GM21447 (cell line): ENCODE results near the gene SVOPL.

Source experiments
- ATAC-seq: cut with Tn5 transposase; IDR thresholded peaks from one replicate; pipeline ENCODE4 v1.9.1; 2021; ENCODE audit not compliant: unreplicated experiment

Gene SVOPL

DNA sequence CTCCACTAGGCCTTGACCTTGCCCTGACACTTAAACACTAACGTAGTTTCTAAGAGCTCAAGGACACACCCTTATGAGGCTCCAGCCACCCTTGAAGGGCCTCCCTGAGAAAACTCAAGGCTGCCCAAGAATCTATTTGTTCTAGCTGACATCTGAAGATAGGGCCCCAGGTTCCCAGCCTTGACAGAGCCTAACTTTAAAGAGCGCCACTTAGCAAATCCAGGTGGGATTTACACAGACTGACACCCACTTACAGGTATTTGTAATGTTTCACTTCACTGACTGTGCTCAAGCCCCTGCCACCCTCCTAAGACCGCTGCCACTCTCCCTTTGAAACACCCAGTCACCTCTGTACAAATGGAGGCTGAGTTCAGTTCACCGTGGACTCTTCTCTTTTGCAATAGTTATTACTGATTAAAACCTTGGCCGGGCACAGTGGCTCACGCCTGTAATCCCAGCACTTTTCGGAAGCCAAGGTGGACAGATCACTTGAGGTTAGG is 90.4 kb downstream of the SVOPL start:
- no peak for ATAC-seq

DNA sequence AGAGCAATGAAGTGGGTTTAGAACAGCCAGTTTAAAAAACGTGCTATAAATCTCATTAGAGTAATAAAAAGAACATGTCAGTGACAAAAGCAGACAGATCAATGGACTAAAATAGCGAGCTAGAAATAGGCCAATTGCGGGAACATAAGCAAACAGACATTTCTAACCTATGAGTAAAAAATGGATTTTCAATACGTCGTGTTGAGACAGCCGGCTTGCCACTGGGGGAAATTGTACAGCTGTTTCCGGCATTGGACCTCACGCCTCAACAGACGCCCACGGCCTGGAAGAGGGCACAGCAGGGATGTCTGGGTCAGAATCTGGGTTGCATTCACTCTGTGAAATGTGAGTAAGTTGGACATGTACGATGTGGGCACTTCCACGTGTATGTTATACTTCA is 92.9 kb downstream of the SVOPL start:
- ATAC-seq = no peak

DNA sequence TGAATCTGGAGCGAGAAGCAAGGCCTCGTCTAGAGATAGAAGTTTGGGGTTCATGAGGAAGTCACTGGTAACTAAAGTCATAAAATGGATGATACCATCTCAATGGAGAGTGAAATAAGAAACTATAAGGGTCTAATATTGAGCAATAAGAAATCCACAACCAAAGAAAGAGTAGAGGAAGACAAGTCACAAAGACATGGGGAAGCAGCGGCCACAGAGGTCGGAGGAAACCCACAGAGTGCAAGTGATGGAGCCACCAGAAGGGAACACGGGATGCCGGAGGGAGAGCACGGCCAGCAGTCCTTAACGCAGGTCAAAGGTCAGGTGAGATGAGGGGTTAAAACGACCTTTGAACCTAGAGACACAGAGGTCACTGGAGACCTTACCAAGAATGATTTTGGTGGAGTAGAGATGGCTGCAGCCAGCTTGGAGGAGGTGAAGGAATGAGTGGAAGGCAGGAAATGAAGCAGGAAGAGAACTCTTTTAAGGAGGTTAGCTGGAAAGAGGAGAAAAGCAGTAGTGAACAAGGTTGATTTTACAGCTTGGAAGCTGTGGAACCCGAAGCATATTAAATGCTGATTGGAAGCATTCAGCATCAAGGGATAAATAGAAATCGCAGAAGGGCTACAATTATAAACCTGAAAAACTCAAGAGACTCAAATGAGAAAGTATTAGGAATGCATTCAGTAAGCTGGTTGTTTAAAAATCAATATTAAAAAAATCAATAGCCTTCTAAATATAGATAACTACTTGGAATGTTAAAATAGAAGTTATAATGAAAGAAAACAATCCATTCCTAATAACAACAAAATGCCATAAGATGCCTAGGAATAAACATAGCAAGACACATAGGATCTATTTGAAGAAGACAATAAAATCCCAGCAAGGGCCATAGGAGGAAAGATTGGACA is 93.7 kb downstream of the SVOPL start:
- ATAC-seq = no peak

DNA sequence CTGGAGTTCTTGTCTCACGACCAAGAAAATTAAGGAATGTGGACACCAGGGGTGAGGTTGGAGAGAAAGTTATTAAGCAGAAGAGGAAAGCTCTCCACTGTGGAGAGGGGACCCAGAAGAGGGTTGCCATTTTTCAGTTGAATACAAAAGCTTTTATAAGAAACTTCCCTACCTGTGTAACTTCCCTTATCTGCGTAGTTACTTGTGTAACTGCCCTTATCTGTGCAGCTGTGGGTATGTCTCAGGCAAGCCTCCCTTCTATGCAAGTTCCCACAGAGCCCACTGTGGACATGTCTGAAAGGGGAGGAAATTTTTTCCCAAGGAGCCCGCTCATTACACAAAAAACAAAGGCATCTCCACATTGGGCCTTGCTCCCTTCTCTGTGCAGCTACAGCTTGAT is 94.9 kb downstream of the SVOPL start:
- no peak for ATAC-seq

DNA sequence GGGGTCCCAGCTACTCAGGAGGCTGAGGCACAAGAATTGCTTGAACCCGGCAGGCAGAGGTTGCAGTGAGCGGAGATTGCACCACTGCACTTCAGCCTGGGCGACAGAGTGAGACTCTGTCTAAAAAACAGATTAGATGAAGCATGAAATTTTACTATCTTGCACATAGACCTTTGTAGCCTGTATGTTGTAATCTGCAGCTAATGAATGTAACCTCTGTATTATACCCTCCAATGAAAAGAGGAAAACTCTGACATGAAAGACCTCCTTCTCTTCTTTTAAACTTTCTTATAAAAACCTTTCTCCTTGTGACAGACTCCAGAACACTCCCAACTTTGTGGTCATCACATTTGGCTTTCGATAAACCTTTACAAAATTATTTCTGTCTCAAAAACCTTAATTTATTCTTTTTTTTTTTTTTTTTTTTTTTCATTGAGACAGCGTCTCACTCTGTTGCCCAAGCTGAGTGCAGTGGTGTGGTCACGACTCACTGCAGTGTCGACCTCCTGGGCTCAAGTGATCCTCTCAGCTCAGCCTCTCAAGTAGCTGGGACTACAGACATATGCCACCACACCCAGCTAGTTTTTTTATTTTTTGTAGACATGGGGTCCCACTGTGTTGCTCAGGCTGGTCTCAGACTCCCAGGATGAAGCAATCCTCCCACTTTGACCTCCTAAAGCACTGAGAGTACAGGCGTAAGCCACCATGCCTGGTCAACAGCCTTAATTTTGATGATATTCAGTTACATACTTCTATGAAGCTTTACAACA is 97.4 kb downstream of the SVOPL start:
- ATAC-seq = no peak

DNA sequence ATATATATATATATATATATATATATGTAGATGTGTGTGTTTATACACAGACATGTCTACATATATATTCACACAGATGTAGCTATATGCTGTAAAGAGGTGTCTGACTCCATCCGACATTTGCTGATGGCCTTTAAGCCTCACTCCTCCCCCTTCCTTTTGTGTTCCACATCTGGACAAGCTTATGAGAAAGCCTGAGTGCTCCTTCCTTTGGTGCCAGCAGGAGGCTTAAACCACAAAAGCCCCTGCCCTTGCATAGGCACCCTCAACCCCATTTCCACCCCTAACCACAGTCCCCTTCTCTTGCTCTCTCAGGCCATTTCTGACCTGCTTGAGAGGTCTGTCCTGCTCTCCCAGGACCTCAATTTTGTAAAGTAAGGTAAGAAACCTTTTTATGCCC is 98.7 kb downstream of the SVOPL start:
- ATAC-seq = no peak

DNA sequence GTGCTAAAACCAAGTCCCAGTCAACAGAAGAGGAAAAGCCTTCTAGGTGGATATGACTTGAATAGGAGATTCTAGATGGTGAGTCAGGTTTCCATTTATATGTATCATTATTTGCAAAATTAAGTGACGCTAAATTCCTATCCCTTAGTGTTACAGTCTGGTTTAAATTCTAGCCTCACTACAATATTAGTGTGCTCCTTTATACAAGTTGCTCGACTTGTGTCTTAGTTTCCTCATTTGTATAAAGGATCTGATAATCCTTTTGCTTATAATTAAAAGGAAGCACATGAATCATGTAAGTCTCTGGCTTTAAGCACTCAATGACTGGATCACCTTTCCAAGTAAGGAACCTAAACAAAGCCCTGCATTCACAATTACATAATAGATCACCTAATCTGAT is 105.7 kb downstream of the SVOPL start:
- ATAC-seq = no peak

DNA sequence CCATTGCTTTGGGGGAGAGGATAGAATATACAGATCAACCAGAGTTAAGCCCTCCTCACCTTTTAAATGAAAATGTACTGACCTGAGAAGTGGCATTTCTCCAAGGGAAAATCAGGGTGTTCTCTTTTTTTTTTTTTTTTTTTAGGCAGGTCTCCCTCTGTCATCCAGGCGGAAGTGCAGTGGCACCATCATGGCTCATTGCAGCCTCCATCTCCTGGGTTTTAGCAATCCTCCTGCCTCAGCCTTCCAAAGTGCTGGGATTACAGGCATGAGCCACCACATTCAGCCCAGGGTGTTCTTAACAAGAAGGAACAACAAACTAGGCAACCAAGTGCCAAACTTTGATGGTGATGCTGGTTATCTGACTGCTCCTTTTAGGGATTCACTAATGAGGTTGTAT is 111.0 kb downstream of the SVOPL start:
- no peak for ATAC-seq

DNA sequence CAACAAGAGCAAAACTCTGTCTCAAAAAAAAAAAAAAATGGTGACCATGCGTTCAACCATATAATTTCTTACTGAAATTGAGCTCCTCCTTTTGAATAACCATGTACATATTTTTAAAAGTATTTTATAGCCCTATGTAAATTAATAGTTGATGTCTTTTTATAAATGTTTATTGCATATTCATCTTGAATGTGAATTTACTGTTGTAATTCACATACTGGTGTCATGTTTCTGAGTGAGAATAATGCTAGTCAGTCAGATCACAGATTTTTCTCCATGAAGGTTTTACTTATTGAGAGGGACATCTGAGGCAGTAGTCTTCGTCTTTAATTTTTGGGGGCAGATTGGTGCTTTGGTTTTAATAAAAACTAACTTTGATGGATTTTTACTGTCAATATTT is 112.2 kb downstream of the SVOPL start:
- ATAC-seq = no peak

DNA sequence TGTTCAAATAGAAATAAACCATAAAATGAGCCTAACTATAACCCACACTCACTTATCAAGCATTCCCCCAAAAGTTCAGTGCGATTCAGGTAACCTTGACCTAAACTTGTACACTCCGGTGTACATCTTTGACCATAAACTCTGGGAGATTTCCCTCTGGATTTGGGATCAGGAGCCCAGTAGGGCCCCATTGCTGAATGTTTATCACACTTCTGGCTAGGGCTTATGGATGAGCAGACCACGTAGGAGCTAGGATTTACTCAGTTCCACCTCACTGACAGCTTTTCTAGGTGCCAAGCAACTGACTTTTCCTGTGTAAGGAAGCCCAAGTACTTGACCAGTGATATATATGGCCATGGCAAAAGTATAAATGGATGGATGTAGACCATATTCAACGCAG is 113.7 kb downstream of the SVOPL start:
- ATAC-seq = no peak

DNA sequence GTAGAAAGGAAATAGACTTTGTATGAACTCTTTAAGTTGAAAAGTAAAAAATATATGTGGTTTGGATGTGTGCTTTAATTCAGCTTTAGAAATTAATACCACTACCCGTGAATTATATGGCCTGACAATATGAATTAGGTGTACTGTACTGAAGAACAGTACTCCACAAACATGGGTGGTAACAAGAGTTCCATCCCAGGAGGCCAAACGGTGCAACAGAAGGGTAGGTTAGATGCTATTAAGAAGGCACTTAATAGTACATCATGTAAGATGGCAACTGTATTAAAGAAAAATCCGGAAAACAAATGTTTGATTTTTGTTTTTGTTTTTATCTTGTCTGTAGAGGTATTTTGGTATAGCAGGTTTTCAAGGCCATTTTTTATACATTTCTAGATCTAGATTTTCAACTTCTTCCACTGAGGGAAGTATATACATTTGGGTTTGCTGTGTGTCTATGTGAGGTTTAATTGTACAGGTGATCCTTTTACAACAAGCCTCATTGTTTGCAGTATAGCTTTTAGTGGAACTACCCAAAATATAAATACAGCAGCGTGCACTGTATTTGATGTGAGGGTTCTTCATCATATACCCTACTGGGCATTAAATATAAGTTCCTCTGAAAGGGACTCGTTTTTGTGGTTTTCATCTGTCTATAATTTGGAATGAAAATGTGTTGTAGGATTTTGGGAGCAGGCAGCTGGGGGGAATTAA is 115.7 kb downstream of the SVOPL start:
- ATAC-seq = no peak

DNA sequence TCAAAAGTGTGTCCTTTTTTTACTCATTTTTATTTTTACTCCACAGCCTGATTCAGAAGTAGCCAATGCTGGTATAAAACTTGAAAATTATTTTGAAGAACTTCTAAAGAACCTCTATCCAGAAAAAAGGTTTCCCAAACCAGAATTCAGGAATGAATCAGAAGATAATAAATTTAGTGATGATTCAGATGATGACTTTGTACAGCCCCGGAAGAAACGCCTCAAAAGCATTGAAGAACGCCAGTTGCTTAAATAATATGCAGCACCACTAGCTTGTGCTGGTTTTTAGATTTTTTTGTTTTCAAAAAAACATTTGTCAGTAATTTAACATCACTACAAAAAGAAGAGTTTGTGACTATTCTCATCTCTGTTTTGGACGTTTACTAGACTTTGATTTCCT is 116.5 kb downstream of the SVOPL start:
- no peak for ATAC-seq

DNA sequence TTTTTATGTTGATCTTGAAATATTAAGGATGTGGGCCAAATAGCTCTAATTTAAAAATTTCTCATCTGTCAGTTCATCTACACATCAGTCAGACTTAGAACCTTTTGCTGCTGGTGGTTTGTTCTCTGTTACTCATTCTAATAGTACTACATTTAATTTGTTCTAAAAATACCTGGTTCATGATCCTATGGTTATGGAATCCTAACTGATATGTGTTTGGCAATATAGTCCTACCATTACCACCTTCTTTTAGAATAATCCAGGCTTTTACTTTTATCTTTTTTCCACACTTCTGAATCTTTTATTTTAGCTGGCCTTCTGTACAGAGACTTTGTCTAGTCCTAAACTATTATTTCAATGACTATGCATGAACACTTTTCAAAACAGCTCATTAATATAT is 116.9 kb downstream of the SVOPL start:
- no peak for ATAC-seq

DNA sequence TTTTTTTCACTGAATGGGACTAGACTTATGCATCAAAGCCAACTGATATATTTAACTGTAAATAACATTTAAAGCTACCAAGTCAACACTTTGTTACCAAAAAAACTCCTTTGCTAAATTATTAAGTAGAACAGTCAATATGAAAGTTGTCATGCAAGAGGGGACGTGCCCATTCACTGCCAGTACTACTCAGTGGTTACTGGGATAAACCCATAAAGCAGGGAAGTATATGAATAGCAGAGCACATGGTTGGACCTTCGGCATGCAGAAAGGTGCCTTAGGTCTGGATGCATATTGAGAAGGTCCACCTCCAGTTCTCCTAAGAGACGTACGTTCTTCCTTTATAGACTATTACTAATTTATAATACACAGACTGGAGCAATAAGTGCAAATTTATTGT is 120.1 kb downstream of the SVOPL start:
- ATAC-seq = no peak

DNA sequence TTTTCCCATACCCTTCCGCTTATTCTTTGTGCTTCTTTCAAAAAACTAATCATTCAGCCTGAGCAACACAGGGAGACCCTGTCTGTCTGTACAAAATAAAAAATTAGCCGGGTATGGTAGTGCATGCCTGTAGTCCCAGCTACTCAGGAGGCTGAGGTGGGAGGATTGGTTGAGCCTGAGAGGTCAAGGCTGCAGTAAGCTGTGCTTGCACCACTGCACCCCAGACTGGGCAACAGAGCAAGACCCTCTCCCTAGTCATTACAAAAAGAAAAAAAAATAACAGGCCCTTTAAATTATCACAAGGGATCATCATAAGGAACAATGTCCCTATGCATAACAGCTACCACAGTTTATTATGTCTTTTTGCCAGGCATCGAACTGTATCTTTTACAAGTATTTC is 121.5 kb downstream of the SVOPL start:
- no peak for ATAC-seq

DNA sequence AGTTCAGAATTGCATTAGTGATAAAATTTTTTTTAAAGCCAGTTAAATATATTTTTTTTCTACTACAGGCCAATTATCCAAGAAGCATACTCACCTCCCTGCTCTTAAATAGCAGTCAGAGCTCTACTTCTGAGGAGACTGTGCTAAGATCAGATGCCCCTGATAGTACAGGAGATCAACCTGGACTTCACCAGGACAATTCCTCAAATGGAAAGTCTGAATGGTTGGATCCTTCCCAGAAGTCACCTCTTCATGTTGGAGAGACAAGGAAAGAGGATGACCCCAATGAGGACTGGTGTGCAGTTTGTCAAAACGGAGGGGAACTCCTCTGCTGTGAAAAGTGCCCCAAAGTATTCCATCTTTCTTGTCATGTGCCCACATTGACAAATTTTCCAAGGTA is 122.0 kb downstream of the SVOPL start:
- no peak for ATAC-seq

DNA sequence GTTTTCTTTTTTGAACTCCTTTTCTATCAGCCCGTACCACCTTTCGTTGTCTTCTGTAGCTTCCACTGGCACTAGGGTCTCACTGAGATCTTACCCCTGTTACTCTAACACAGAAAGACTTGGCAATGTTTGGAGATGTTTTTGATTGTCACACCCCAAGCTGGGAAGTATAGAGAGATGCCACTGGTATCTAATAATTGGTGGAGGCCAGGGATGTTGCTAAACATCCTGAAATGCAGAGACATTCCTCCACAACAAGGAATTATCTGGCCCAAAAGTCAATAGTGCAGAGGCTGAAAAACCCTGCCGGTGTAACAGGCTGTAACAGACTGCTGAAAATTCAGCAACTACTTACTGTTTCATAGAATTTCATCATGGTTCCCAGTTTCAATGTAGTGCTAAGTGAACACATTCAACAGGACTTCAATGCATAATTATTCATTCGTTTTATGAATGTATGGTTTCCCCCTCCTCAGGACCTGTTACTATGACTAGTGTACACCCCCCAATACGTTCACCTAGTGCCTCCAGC is 125.2 kb downstream of the SVOPL start:
- no peak for ATAC-seq

DNA sequence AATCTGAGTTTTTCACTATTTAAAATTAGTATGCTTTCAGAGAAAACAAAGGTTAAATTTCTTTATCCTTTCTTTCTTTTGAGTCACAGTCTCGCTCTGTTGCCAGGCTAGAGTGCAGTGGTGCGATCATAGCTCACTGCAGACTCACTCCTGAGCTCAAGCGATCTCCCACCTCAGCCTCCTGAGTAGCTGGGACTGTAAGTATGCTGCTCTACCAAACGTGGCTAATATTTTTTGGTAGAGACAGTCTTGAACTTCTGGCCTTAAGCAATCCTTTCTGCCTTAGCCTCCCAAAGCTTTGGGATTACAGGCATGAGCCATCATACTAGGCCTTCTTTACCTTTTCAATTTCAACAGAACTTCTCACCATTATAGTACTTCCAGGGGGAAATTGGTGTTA is 127.4 kb downstream of the SVOPL start:
- ATAC-seq = no peak

DNA sequence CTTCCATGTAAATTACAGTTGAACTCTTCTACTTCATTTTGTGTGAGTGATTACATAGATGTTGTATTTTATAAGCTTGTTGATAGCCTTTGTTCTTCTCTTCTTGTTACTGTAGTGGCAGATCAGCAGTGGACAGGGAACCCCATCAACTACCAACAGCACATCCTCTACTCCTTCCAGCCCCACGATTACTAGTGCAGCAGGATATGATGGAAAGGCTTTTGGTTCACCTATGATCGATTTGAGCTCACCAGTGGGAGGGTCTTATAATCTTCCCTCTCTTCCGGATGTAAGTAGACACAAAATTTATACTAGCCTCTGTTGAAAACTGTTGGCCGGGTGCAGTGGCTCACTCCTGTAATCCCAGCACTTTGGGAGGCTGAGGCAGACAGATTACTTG is 130.4 kb downstream of the SVOPL start:
- no peak for ATAC-seq

DNA sequence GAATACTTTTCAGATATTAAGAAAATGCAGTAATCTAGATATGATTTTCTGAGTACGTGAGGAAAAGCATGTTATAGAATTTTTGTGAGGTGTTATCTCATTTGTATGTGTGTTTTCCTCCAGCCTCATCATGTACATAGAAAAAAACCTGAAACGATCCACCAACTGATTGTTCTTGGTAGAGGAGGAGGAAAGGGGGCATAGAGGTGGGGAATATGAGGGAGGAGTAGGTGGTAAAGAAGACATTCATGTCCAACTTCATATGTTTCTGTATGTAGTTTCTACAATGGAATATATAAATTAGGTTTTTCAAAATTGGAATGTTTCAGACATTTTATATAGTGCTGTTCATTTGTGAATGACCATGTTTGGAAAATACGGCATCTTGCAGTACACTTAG is 131.7 kb downstream of the SVOPL start:
- no peak for ATAC-seq

DNA sequence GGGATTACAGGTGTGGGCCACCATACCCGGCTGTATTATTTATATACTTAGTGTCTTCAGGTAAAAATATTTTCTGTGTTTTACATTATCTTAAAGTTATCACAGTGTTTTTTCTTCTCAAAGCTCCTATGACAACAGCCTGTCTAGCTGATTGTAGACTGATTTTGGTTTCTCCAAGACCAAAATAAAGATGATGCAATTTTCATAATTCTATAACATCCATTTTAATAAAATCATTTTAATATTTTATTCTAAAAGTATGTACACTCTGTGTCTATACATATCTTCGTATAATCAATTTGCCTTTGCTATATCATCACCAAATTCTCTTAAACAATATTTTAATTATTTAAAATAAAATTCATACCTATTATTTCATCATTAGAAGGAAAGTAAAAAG is 132.5 kb downstream of the SVOPL start:
- ATAC-seq = no peak
